ENCODE data around the gene LILRA6.
"Not testable (repeated sequence)": the region's sequence is repeated elsewhere in the genome, so short reads cannot be mapped to it uniquely, and the experiment has no call there.

LILRA6 gene

DNA sequence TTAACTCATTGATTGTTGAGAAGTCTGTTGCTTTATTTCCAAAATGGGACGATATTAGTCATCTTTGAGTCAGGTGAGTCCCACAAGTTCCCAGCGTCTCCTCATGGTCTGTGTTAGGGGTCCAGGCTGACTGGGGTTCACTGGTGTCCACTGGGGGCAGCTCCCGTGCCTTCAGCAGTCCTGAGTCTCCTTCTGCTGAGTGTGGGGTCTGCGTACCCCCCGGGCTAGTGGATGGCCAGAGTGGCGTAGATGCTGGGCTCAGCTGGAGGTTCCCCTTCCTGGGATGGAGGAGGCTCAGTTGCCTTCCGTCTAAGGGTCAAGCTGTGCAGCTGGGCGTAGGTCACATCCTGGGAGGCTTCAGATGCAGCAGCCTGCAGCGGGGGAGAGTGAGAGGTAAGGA, 25.7 kb downstream of the LILRA6 start:
- DNase-seq (ENCODE audit: low read depth): no peak
- no peak for TF ChIP-seq CTCF (IDR thresholded peaks at IDR 0.05; ENCODE audit: control insufficient read depth, extremely low read depth, insufficient read depth)
- H3K4me3 ChIP-seq (ENCODE audit: low read depth, low read length): no peak overlapping the region

GRCh38 chr19:54214734-54215133, 27.9 kb downstream of the LILRA6 start:
- not testable (repeated sequence) for H3K4me3 ChIP-seq (ENCODE audit: low read depth, low read length); DNase-seq (ENCODE audit: low read depth)

DNA sequence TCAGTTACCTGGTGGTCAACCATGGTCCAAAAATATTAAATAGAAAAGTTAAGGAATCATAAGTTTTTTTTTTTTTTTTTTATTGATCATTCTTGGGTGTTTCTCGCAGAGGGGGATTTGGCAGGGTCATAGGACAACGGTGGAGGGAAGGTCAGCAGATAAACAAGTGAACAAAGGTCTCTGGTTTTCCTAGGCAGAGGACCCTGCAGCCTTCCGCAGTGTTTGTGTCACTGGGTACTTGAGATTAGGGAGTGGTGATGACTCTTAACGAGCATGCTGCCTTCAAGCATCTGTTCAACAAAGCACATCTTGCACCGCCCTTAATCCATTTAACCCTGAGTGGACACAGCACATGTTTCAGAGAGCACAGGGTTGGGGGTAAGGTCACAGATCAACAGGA, 28.4 kb downstream of the LILRA6 start:
- not testable (repeated sequence) for H3K4me3 ChIP-seq (ENCODE audit: low read depth, low read length); DNase-seq (ENCODE audit: low read depth)

DNA sequence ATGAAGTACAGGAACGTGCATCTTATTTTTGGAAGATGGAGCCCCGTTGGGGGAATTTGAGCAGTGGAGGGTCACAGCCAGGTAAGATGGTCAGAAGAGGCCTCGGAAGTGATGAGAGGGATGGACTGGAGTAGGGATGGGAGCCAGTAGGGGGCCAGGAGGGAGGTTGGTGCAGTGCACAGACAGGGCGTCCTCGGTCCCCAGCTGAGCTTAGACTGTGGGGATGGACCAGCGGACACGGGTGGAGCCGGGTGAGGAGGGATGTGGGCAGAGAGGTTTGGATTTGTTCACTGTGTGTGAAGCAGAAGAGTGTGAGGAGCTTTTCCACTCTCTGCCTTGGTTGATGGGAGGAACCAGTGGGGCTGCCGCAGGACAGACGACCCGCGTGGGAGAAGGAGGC, 31.4 kb downstream of the LILRA6 start:
- no peak for DNase-seq (ENCODE audit: low read depth)
- no peak overlapping the region for H3K4me3 ChIP-seq (ENCODE audit: low read depth, low read length)
- TF ChIP-seq CTCF (IDR thresholded peaks at IDR 0.05; ENCODE audit: control insufficient read depth, extremely low read depth, insufficient read depth): no peak

DNA sequence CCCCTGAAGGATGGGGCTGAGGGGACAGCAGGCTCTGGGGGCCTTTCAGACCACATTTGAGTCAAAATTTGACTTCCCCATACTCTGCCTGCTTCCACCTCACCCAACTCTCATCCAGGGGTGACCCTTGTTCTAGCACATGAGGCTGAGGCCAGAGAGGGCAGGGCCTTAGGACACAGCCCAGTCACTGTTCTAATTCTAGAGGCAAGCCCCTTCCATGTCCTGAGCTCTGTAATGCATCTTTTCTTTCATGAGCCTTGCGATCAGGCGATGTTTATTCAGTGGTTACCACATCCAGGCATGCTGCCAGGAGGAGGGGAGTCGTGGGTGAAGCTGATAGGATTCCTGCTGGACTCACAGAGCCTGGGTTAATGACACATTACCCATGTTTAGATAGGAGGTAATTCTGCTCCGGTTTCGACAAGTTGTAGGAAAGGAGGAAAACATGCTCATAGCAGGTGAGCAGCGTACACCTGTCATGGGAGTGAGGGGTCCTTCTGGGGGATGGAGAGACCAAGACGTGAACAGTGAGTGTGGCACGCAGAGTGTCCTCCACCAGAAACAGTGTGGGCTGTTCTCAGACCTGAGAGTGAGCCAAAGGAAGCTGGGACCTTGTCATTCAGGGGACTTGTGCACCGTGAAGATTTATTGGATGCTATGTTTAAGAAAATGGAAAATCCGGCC, 32.6 kb downstream of the LILRA6 start:
- no peak for TF ChIP-seq CTCF (IDR thresholded peaks at IDR 0.05; ENCODE audit: control insufficient read depth, extremely low read depth, insufficient read depth)
- peak overlapping the region; percentile 14; the same call in 1 of the 2 replicates for H3K4me3 ChIP-seq (ENCODE audit: low read depth, low read length)
- peak; percentile 94 for DNase-seq (ENCODE audit: low read depth)

DNA sequence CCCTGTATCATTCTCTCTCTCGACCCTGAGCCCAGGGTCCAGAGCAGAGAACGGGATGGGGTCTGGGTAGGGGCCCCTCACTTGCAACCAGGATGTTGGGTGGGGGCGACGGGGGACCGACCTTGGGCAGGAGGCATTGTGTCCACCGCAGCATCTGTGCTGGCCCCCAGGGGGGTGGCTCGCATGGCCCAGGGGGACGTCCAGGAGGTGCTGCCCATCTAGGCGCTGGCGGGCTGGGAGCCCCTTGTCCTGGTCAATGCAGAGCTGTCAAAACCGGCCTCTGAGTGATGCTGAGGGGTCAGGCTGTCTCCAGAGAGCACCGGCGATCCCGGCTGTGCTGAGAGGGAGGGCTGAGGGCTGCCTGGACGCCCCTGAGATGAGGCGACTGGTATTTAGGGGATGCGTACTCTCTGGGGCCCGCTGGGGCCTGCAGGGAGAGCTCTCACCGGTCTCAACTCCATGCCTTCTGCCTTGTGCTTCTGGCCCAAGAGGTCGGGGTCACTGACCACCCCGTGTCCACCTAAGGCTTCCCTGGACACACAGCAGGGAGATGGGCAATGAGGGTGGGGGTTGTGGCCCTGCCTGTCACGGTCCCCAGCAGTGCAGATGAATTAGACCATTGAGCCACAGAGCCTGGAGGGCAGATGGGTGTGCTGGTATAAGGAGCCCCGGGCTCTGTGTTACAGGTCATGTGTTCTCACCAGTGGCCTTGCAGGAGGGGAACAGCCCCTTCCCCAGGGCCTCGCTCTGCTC, 33.4 kb downstream of the LILRA6 start:
- TF ChIP-seq CTCF (IDR thresholded peaks at IDR 0.05; ENCODE audit: control insufficient read depth, extremely low read depth, insufficient read depth): no peak
- no peak for DNase-seq (ENCODE audit: low read depth)
- peak overlapping the region; percentile 14; the same call in 1 of the 2 replicates for H3K4me3 ChIP-seq (ENCODE audit: low read depth, low read length)

DNA sequence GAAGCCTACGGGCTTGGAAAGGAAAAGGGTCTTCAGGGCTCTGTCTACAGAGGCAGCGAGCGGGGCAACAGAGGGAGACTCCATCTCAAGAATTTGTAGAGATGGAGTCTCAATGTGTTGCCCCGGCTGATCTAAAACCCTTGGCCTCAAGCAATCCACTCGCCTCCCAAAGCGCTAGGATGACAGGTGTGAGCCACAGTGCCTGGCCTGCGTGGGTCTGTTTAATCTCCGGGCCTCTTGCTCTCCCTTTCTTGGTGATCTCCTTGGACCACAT, 33.9 kb downstream of the LILRA6 start:
- no peak for DNase-seq (ENCODE audit: low read depth)
- TF ChIP-seq CTCF (IDR thresholded peaks at IDR 0.05; ENCODE audit: control insufficient read depth, extremely low read depth, insufficient read depth): no peak
- H3K4me3 ChIP-seq (ENCODE audit: low read depth, low read length): no peak overlapping the region
